GM19023 (cell line): ENCODE data around the gene KY.

ENCODE experiments used
- ATAC-seq: cut with Tn5 transposase; IDR thresholded peaks from one replicate; pipeline ENCODE4 v1.9.1; 2021; ENCODE audit warnings: mild to moderate bottlenecking, moderate library complexity; ENCODE audit not compliant: unreplicated experiment

The KY gene, protein sequence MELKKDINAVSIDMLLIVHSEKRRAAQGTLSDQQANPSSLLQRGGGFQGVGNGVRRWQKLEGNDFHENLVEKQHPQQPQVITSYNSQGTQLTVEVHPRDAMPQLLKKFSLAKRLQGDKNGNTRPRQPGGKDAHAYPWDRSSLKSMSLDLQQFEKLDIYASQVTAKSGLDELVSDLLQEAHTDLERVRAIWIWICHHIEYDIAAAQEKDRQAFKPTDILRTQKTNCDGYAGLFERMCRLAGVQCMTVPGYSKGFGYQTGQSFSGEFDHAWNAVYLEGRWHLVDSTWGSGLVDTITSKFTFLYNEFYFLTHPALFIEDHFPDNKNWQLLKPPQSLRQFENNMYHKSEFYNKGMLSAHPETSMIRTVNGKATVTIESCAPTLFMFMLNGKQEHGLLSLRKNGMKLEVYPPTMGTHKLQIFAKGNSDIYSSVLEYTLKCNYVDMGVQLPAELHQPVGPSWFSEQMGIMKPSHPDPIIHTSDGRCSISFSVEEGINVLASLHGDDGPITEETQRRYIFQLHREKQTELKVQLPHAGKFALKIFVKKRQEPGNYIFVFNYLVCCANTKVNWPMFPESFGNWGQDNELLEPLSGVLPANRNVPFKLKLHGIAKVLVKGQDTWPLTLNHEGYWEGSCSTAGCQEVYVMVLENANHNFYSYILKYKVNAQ

DNA sequence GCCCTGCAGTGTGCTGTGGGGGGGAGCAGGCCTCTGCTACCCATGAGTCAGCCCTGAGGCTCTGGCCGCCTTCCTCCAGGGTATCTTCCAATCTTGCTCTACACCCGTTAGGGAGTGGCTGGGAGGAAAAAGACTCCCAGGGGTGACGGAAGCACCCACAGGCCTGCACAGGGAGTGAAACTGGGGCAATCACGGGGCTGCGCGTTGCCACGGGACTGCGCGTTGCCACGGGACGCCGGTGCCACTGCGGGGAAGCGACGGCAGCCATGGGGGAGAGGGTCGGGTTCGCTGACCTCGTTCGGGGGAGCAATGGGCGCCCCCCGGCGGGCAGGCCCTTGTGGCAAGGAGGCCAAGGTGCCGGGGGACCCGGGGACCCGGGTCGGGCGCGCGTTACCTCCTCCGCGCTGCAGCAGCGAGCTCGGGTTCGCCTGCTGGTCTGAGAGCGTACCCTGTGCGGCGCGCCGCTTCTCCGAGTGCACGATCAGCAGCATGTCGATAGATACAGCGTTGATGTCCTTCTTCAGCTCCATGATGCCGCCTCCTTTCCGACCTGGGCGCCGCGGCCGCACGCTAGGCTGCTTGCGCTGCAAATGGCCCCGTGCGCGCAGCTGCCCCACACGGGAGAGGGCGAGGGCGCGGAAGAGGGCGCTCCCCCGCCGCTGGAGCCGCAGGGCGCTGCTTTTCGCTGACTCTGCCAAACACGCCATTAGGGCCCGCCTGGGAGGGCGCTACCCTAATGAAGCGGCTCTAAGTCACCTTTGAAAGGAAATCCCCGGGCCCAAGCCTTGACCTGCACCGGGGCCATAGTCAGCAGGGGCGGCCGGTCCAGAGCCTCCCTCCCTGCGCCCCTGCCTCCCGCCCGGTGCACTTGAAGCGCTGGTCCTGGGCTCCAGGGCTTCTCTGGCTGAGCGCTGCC lies at the start of gene KY:
Gene KY (minus strand): TSS at position 592 of the 916 bp plus-strand sequence. CDS start 62 bp downstream, at position 530.
- no peak for ATAC-seq

DNA sequence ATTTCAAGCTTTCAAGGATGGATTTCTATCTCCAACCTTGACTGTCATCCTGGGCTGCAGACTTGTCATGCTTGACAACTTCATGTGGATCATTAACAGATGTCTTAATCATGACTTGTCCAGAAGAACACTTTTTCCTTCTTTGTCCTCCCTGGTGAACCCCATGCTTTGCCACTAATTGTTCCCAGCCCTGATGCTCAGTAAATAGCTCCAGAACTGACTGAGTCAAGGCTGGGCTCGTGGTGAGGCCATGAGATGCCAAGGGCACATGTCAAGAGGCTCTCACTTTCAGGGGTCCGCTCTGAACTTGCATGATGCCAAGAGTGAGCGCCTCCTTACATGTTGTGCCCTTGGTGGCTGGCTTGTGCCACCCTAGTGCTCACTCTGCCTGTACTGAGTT lies 48.9 kb upstream of the KY start:
- no peak for ATAC-seq

DNA sequence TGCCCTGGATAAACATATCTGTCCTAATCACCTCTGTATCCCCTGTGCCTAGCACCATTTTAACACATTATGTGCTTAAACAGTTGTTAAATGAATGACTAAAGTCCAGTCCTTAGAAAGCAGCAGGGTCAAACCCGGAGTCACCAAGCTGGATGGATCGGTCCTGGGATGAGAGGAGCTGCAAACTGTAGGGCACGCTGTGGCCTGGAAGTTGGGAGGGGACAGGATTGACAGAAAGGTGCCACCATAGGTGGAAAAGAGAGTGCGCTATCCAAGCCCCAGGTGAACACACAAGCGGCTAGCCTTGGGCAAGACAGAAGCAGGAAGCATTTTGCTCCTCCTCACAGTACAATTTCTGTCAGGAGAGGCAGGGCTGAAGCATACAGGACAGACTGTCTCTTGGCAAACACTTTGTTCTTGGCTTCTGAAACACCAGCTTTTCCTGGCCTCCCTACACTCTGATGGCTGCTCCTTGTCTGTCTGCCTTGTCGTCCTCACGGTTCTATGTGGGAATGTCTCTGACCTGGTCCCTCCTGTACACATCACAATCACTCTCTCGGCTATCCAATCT lies 48.4 kb upstream of the KY start:
- ATAC-seq = no peak

DNA sequence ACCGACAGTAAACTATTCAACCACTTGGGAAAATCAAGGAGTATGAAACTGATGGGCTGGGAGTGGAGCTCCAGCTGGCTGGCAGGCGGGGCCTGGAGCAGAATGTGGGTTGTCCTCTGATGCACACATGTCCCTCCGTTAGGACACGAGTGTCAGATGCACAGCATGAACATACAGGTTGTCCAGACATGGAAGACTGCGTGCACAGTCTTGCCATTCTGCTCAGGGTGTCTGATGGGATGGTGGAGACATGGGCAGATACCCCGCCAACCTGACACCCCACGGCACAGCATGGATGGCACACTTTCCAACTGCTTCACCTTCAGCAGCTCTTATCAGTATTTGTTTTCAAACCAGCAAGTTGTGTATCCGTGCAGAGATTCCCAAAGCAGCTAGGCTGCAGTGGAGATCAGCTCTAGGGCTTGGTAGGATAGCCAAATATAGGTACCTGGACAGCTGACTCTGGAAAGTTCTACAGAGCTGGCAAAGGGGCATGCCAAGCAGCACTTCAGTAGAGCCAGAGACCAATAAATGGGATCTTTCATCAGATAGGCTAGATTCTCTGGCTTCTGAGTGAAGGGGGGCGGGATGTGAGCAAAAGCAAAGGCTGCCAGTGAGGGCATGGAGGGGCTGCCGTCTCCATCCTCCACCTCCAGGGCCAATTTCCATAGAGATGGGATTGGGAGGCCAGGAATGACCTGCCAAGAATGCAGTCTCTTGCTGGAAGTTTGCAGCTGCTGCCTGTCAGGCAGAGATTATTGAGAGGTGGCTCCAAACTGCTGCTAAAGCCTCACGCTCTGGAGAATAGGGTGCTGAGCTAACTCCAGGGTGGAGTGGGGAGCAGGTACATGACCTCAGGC lies 47.2 kb upstream of the KY start:
- no peak for ATAC-seq

DNA sequence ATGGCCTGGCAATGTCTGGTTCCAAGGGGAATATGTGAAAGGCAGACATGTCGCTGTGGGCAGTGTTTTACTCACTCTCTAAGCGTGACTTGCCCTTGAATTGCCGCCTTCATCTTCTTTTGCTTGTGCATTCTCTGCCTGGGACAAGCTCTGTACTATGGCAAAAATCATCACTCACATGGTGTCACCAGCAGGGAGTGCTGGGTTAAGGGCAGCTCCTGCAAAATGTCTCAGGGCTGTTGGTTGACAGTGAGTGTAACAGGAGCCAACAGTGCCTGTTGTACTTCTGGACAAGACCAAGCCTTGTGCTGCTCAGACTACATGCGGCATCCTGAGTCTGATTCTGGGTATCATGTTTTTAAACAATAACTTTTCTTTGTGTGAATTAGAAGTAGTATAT lies 45.3 kb upstream of the KY start:
- no peak for ATAC-seq

DNA sequence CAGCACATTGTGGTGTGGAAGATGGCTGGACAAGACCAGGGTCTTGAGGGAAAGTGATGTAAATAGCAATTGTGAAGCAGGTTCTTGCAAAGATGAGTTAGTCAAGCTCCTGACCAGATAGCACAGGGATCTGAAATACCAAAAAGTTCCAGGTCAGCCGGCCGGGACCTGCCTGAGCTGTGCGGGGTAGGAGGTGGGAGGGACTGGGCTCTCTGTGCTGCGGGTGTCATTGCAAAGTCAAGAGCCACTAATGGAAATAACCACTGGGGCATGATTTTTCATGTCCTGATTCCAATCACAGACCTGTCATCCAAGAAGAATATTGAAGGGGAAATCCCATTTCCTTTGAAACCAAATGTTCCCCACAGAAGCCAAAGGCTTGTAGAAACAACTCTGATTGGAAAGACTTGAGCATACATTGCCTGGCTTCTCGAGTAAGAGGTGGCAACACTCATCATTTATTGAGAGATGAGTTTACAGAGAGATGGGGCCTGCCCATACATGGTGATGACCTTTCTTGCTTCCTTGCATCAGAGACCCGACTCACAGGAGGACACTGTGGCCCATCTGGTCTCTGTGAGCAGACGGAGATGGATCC lies 44.2 kb upstream of the KY start:
- no peak for ATAC-seq

DNA sequence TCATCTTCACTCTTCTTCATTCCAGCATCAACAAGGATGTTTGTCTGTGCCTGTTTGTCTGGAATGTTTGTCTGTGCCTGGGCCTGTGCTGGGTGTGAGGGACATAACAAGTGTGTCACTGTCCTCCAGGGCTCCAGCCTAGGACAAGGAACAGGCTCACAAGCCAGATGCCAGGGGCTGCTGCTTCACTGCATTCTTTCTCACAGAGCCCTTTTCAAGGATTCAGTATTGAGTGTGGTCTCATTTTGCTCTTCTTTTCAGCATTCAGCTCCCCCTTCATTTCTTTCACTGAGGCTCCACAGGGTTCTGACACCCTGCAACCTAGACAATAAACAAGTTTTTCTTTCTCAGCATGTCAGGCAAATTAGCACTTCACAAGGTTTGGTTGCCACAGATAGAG lies 43.6 kb upstream of the KY start:
- no peak for ATAC-seq

DNA sequence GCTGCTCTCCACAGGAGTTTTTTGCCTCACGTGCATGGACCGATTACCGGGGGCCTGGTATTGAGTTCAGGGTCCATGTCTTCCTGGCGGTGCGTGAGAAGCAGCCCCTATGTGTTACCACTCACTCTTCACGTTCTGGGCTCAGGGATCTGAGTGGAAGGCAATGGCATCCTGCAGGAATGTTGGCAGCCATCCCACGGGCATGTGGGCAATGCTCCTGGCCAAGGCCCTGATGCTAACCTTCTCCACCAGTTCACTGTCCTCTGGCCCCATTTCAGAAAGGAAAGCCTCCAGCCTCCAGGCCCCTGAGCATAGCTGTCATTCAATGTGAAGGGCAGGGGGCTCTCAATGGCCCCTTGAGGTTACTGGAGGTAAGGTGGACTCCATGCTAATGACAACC lies 43.0 kb upstream of the KY start:
- ATAC-seq = no peak

DNA sequence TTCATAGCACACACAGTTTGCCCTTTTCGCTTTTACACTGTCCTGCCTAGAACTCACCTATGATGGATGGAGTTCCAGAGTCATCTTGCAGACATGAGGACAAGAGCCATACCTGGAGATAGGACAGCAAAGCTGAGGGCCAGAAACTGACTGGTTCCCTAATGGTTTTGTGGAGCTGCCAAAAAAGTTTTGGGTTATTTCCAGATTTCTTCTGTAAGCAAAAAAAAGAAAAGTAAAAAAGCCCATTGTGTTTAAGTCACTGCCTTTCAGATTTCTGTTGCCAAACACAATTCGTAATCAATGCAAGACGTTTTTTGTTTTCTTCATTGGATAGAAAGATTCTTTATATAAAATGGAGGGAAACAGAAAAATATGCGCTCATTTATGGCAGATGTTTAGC lies 42.4 kb upstream of the KY start:
- no peak for ATAC-seq

DNA sequence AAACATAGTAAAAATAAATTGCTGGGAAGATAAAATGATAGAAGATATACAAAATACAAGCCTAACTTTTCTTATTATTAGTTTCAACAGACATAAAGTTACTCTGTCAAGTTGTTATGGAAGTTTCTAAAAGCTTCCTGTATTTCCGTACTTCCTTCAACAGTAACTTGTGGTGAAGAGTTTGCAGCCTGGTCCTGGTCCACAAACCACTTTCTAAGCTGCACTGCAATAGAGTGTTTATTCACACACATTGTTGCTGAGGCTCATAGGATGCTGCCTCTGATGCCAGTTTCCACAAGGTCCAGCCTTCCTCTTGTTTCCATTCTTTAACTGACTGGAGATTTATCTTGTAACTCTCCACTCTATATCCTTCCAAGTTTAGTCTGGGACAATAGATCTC lies 39.4 kb upstream of the KY start:
- no peak for ATAC-seq

DNA sequence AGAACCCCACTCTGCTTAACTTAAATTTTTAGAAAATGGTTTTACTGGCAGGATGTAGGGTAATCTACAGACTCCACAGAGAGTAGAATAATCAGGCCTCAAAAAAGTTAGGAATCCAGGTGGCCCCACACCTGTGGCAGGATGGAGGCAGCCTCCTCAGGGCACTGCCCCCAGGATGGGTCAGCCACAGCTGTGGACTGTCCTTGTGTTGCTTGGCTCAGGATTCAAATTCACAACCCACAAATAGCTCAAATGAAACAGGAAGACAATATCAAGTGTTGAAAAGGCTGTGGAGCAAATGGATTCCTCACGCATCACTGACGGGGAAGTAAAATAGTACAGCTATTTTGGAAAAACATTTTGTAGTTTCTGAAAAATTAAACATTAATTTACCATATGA lies 36.8 kb upstream of the KY start:
- no peak for ATAC-seq

DNA sequence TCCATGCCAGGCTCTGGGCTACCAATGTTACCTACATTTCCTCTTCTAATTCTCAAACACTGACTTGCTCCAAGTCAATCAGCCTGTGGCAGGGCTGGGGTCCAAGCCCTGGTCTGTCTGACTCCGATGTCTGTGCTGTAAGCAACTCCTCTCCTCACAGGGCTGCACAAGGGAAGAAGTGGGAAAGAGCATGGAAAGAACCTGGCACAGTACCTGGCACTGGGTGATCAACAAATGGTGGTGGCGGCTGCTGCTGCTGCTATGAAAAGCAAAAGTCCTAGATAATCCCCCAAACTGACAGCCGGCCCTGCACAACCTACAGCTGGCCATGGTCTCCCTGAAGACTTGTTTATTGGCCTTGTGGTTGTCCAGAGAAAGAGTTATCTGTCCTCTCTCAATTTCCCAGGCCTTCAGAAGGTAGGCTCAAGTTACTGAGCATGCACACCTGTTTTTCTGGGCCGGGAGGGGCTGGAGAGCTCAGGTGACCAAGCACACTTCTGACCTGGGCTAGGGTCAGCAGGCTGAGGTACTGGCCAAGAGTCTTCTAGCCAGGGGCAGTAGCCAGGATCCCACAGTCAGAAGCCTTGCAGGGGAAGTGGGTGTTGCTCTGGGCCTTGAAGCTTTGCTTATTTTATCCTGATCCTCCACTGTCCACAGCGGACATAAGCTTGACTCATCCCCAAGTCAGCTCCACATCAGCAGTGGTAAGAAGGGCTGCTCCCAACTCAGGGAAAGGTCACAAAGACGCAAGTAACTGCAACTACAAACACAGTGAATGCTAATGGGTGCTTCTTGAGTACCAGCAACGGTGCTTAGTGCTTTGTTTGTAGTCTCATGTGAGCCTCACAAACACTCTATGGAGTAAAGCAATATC lies 35.3 kb upstream of the KY start:
- no peak for ATAC-seq

DNA sequence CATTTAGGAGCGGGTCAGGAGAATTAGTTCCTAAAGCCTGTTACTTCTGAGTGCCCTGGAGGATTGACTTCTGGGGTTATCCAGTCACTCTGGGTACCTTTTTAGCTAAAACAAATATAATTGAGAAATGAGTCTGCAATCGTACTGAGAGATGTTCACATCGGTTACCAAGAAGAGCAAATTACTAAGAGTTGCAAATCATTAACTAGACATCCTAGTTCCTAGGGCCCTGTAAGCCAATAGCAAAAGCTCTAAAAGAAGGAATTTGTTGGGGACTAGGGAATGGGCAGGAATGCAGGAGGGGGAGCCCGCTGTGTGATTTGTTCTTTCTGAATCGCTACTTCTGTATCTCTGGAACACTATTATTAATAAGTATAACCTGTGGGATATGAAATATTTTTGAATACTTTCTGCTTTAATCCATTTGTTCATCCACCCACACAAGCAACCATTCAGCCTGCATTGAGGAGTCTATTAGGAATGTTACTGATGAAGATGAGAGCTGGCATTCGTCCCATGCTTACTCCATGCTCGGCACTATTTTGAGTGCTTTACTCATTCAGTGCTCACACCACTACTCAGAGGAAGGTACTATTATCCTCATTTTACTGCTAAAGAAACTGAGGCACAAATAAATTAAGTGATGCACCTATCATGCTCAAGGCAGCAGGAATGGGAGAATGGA lies 31.5 kb upstream of the KY start:
- no peak for ATAC-seq

DNA sequence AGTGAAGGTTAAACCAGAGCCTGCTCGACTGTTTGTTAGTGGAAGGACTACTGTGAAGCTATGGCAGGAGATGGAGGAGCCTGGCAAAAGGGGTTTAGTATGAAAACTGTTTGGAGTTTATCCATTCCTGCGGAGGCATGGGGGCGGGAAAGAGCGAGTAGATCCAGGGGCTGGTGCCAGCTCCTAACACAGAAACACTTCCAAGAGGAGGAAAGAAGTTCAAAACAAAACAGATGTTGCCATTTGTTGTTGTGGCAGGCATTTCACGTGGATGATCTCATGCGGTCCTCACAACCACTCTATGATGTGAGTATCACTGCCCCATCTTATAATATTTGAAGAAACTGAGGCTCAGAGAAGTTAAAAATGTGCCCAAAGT lies 30.7 kb upstream of the KY start:
- ATAC-seq = no peak

DNA sequence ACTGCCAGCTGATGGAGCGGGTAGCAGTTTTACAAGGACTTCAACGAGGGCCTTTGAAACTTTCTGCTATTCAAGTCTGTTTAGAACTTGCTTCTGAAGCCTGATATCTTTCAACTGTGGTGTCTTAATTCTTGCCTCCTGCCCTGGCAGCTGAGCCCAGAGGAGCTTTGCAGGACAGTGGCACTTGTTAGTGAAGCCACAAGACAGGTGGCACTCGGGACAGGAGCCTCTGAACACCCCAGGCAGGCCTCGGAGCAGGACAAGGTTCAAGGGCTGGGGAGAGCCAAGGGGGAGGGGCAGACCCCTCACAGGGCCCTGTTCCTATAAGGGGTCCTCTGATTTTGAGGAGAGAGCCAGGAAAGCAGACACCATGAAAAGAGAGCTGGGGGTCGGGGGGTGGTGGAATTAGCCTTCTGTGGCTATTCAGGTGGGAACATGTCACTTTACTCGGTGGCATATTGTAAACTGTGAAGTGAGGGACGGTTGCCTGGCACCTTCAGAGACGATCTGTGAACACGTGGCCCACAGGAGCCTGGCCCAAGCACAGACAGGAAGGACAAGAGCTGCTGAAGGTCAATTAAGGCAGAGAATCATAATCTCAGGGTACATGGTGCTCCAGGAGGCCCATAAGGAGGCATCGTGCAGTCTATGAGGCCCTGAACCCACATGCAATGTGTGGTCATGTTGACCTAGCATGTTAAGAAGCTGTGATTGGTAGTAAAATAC lies 30.1 kb upstream of the KY start:
- ATAC-seq = no peak

DNA sequence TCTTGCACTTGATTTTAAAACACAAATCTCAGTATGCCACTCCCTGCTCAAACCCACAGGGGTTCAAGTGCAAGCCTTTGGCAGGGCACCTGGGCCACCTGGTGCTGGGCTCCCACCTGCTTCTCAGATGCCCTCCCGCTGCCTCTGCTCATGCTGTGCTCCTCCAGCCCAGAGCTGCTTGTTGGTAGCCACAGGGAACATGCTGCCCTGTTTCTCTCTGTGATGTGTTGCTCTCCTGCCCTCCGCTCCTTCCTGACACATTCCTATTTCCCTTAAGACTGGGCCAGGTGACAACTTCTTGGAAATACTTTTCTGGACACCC lies 27.1 kb upstream of the KY start:
- ATAC-seq = no peak

DNA sequence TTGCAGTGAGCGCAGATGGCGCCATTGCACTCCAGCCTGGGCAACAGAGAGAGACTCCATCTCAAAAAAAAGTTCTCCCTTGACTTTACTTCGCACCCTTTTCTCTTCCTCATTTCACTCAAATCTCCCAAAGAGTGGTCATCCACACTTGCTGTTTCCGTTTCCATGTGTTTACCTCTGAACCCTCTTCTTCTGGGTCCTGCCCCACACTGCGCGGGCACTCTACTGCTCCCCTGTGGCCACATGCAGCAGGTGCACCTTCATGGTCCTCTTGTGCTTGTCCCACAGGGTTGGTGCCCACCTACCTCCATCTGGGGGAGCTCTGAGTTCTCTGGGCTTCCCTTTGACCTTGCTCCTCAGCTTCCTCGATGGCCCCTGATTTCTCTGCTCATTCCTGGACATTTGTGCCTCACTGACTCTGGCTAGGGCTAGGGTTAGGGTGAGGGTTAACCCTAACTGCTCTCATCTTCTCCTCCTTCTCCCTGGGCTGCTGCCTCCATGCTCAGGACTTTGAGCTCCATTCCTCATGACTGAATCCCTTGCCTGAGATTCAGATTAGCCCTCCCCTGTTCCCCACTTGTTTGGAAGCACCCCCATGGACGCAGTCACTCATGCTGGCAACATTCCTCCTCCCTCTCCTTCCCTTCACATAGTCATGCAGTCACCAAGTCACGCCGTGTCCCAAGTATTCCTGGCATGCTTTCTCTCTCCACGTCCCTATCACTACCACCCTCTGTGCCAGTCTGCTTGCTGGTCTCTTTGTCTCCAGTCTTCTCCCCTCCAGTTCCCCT lies 26.6 kb upstream of the KY start:
- no peak for ATAC-seq
